HG03378 (cell line): Measurements from ENCODE around the gene TMEM255B.

Experiments
- ATAC-seq: cut with Tn5 transposase; IDR thresholded peaks from one replicate; pipeline ENCODE4 v1.9.1; 2021; ENCODE audit warnings: mild to moderate bottlenecking, moderate library complexity; ENCODE audit not compliant: unreplicated experiment

TMEM255B gene

GRCh38 chr13:113801289-113801961, 42.4 kb downstream of the TMEM255B start:
- ATAC-seq = no peak

- ATAC-seq = no peak
Measured at GRCh38 chr13:113802090-113802531, 43.1 kb downstream of the TMEM255B start.

GRCh38 chr13:113802761-113803160, 43.7 kb downstream of the TMEM255B start:
- ATAC-seq = no peak

GRCh38 chr13:113803409-113804016, 44.5 kb downstream of the TMEM255B start:
- ATAC-seq = no peak

- no peak for ATAC-seq
Measured at GRCh38 chr13:113804017-113804702, 45.1 kb downstream of the TMEM255B start.

GRCh38 chr13:113804703-113805430, 45.8 kb downstream of the TMEM255B start:
- ATAC-seq = no peak

GRCh38 chr13:113805431-113806103, 46.5 kb downstream of the TMEM255B start:
- no peak for ATAC-seq

- ATAC-seq = no peak
Measured at GRCh38 chr13:113806104-113806471, 47.1 kb downstream of the TMEM255B start.

GRCh38 chr13:113806526-113806925, 47.5 kb downstream of the TMEM255B start:
- ATAC-seq = no peak

- no peak for ATAC-seq
Measured at GRCh38 chr13:113808058-113808834, 49.2 kb downstream of the TMEM255B start.

- ATAC-seq = no peak
Measured at GRCh38 chr13:113809934-113810333, 50.9 kb downstream of the TMEM255B start.

- no peak for ATAC-seq
Measured at GRCh38 chr13:113810640-113811039, 51.6 kb downstream of the TMEM255B start.

GRCh38 chr13:113811081-113811928, 52.3 kb downstream of the TMEM255B start:
- ATAC-seq = no peak

- no peak for ATAC-seq
Measured at GRCh38 chr13:113812178-113813040, 53.4 kb downstream of the TMEM255B start.

GRCh38 chr13:113813070-113813748, 54.2 kb downstream of the TMEM255B start:
- no peak for ATAC-seq

GRCh38 chr13:113813749-113814434, 54.9 kb downstream of the TMEM255B start:
- no peak for ATAC-seq

- no peak for ATAC-seq
Measured at GRCh38 chr13:113814435-113814821, 55.4 kb downstream of the TMEM255B start.
